HG03060 (cell line): ENCODE measurements around the gene PAIP2B.
"Not testable (repeated sequence)": the region's sequence is repeated elsewhere in the genome, so short reads cannot be mapped to it uniquely, and the experiment has no call there.

Source experiments
- ATAC-seq: cut with Tn5 transposase; IDR thresholded peaks from one replicate; pipeline ENCODE4 v1.9.1; 2021; ENCODE audit warnings: low read depth, moderate number of reproducible peaks; ENCODE audit not compliant: unreplicated experiment

The PAIP2B gene

GRCh38 chr2:71223767-71224333 lies 3.1 kb downstream of the PAIP2B start:
- ATAC-seq = no peak

GRCh38 chr2:71220743-71221142 lies 6.2 kb downstream of the PAIP2B start:
- no peak for ATAC-seq

- no peak for ATAC-seq
These were observed 10.4 kb downstream of the PAIP2B start for GRCh38 chr2:71216501-71216900.

- ATAC-seq = no peak
These were observed 11.5 kb downstream of the PAIP2B start for GRCh38 chr2:71215447-71215846.

DNA sequence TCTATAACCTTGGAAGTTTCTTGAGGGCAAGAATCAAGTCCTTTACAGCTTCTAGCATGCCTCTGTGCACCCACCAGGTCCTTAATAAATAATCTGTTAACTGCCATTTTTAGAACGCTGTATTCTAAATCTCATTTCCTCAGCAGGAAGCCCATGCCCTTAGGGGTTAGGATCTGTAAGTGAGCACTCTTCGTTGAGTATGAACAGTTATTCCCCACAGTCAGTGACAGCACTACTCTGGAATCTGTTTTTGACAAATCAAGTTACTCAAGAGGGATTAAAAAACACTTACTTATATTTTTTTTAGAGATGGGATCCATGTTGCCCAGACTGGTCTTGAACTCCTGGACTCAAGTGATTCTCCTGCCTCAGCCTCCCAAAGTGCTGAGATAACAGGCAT lies 14.6 kb downstream of the PAIP2B start:
- ATAC-seq = no peak

- ATAC-seq = no peak
These were observed 16.6 kb downstream of the PAIP2B start for GRCh38 chr2:71210292-71210691.

GRCh38 chr2:71208756-71209155 lies 18.1 kb downstream of the PAIP2B start:
- no peak for ATAC-seq

DNA sequence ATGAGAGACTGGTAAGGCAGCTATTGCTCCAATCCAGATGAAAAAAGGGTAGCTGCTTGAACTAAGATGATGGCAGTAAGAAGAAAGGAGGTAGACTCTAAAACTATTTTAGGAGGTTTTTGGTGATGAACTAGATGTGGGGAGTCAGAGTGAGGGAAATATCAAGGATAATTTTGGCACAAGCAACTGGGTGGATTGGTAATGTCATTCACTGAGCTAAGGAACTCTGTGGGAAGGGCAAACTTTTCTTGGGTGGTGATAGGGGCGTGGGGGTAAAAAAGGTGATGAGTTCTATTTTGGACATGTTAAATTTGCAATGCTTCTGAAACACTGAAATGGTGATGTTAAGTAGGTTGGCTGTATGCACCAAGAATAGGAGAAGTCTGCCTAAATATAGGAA lies 19.3 kb downstream of the PAIP2B start:
- ATAC-seq = no peak

DNA sequence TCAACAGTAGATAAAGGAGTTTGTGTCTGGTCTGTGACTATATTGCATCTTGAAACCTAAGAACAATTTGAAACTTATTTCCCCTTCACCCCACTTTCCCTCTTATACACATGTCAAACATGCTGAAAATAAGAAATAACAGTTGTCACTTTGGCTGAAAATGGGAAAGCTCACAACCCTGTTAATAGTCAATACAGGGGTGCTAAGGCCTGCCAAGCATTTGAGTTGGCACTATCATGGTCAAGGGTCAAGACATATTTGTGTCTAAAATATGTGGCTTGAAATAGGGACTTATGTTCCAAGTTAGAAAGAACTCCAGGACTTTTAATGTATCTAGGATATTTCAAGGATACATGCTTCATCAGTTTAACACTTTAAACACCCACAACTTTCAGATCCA lies 20.6 kb downstream of the PAIP2B start:
- ATAC-seq = no peak

DNA sequence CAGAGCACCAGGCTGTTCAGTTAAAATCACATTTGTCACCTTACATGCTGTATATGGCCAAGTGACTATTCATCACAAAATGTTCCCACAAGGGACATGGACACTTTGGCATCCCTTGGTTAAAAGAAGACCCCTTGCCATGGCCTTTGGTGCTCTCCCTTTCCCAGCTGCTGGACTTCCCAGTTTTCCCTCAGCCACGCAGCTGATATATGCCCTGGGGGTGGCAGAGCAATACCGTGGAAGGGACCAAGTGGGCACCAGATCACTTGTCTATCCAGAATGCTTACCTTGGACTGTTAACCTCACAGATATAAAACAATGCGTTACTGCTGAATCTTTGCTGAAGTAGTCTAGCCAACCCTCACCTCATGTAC lies 35.3 kb downstream of the PAIP2B start:
- ATAC-seq = no peak

DNA sequence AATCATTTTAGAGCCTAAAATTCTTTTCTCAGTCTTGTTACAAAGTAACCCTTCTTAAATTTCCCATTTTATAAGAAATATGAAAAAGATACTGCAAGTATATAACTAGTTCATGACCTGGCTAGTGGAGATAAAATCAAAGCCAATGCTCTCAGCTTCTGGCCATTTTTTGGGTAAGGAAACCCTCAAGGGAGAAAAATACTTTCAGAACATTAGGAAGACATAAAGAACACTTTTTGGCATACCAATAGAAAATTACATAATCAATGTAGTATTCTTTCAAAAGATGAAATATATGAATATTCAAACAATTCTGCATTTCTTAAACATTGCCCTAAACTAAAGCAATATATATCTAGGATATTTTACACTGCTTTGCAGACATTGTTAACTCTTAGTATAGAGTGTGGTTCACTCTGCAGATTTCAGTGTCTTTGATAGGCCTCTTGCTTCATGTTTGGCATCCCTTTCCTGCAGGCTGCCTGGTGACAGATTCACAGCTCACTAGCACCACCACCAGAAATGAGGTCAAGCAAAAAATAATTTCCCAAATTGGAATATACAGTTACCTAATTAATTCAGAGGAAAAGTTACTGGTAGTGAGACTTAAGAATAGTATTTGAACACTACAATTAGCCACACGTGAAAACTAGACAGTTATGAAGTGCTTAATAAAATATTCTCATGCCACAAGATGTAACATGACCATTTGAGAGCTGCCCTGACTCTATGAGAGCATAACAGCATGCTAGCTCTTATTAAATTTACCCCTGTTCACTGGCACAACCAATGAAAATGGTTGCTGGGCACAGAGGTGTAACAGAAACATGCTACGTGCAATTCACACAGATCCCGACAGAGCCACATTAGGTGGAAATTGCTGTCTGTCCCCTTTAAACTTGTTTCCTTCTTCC lies 36.0 kb downstream of the PAIP2B start:
- ATAC-seq = no peak

GRCh38 chr2:71187589-71187988 lies 39.3 kb downstream of the PAIP2B start:
- no peak for ATAC-seq

DNA sequence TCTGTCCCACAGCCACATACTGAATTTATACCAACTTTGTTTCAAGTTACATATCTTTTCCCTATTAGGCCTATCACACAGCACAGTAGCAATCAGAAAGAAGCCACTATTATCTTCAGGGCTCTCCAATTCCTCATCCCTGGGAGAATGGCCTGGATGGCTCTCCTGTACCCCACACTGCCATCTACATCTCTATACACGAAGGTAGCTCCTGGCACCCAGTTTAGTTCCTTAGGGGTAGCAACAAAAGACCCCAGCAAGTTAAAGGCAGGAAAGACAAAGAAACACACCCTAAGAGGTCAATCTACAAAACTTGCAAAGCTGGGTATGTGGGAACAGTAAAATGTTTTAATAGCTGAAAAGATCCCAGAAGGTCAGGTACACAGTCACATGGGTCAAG lies 39.9 kb downstream of the PAIP2B start:
- ATAC-seq = no peak

GRCh38 chr2:71183306-71184115 lies 43.4 kb downstream of the PAIP2B start:
- not testable (repeated sequence) for ATAC-seq

GRCh38 chr2:71181316-71181715 lies 45.6 kb downstream of the PAIP2B start:
- ATAC-seq = no peak

DNA sequence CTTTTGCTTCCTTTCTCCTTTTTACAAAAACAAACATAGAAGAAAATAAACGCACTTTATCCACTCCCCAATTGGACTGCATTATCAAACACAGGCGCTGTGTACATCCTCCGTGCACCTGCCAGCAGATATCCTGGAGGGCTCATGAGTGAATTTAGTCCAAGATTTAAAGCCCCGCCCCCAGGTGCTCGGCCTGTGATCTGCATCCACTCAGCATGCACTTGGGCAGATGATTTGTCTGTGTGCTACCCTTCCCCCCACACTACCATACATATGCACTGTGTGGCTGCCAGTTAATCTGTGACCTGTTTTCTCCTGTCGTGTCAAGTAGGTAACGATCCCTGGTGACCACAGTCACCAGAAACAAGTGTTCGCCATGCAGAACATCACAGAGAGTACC lies 48.1 kb downstream of the PAIP2B start:
- not testable (repeated sequence) for ATAC-seq

DNA sequence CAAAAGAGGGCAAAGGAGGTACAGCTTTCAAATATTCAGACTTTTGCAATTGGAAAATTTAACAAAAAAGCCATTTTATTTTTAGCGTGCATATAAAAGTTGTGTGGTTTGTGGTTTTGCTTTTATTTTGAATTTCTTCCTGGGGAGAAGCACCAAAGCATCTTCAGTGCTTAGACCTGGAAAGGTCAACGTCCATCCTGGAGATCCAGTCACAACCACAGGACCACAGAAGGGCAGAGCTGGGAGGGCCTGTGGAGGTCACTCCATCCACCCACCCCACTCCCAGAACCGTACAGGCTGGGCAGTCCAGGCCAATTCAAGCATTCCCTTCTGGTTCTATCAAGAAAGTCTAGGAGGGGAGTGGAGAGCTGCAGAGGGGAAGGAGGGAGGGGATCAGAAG lies 52.7 kb downstream of the PAIP2B start:
- no peak for ATAC-seq

- ATAC-seq = no peak
These were observed 53.8 kb downstream of the PAIP2B start for GRCh38 chr2:71173096-71173495.

GRCh38 chr2:71166812-71167211 lies 60.1 kb downstream of the PAIP2B start:
- ATAC-seq = no peak

DNA sequence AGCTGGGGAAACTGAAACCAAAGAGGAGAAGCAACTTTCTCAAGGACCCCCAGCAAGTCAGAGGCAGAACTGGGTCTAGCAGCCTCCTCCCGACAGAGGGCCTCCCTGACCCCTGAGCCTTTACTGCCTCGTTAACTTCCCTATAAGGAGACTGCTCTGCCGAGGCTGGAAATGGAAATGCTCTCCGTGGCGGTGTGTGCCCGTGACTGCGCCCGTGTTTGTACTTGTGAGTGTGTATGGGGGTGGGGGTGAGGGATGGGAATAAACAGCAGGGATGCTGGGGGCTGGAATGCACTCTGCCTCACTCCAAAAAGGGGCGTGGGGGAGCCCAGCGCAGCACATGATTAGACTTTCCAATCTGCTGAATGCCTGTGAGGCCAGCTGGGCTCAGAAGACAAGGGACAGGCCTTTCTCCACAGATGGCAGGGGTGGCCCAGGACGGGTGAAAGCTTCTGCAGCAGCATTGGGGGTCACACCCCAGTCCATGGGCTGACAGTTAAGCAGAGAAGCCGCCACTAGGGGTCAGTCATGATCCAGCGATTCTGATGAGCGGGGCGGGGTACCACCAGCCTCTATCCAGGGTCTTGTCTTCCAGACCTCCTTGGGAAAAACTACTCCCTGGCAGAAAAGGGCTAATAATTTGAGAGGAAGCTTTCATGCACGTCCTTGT lies 69.6 kb downstream of the PAIP2B start:
- ATAC-seq = no peak

DNA sequence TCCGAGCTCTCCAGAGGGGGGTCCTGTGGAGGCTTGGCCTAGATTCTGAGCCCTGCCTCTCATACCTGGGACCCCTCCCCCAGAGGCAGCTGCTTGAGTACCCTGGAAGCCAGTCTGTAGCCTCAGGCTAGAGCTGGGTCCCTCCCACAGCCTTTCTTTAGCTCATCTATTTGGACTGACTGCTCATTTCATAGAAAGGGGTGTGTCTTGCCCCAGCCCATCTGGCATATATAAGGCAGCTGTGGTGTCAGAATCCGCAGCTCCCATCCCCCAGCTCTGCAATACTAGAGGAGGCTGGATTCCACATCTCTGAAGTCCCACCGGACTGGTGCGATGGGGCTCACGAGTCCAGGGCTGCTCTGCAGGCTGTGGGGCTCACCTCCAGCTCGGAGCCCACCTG lies 70.3 kb downstream of the PAIP2B start:
- no peak for ATAC-seq
